Gastrocnemius medialis (tissue), 4 donors: ENCODE measurements around the gene SNRPE. TPM values are rescaled to one million over a fixed set of nuclear protein-coding genes. Genes with fewer than 3 reads are reported as not detected.

Source experiments
- ATAC-seq, 2 donors: fragments of 150-250 bp; one replicate each; pipeline ENCODE4 v1.9.1; 2016
- DNase-seq, 2 donors: peaks; one replicate each; pipeline ENCODE4 v3.0.0-alpha.2; 2019
- H3K27ac ChIP-seq, 4 donors: fragments of 200-600 bp; sonication (generic); 1 replicate in 1 of 4; 2 replicates in 3 of 4; pipeline ENCODE4 v1.5.1; 2016 to 2018; ENCODE audit warnings: mild to moderate bottlenecking in 2 of 4, moderate library complexity in 1 of 4
- H3K27me3 ChIP-seq, 3 donors: fragments of 200-600 bp; sonication (generic) in 2 of 3; 1 replicate in 1 of 3; 2 replicates in 2 of 3; pipeline versions ENCODE4 v1.5.1 to v1.6.0; 2016 to 2019; ENCODE audit warnings: mild to moderate bottlenecking in 1 of 3, moderate library complexity in 1 of 3
- H3K36me3 ChIP-seq, 2 donors: fragments of 200-600 bp; sonication (generic) in 1 of 2; one replicate each; pipeline ENCODE4 v1.5.1; 2017 to 2018
- H3K4me1 ChIP-seq, 2 donors: fragments of 200-600 bp; sonication (generic) in 1 of 2; one replicate each; pipeline ENCODE4 v1.5.1; 2016 to 2017; ENCODE audit warnings: mild to moderate bottlenecking in 2 of 2
- H3K4me3 ChIP-seq, 4 donors: fragments of 200-600 bp; sonication (generic) in 3 of 4; 1 replicate in 1 of 4; 2 replicates in 3 of 4; pipeline ENCODE4 v1.5.1; 2016 to 2019; ENCODE audit warnings: mild to moderate bottlenecking in 2 of 4
- H3K9me3 ChIP-seq, 3 donors: fragments of 200-600 bp; sonication (generic) in 2 of 3; 1 replicate in 1 of 3; 2 replicates in 2 of 3; pipeline ENCODE4 v1.5.1; 2016 to 2019
- POLR2A ChIP-seq, 2 donors: fragments of 450-650 bp; IDR thresholded peaks; one replicate each; pipeline ENCODE4 v1.6.1; 2017; ENCODE audit warnings: antibody characterized with exemption in 2 of 2, mild to moderate bottlenecking in 2 of 2, moderate library complexity in 2 of 2
- in situ Hi-C, 4 donors: fragments of 200-750 bp; cut with MboI; loops; one replicate each; pipeline versions ENCODE4 v1.15.0 to v1.8.0; 2017; ENCODE audit warnings: low sequenced_read_pairs in 4 of 4
- intact Hi-C: fragments of 100-400 bp; cut with DNase I; formaldehyde crosslinking; loops from one replicate; pipeline ENCODE4 v1.15.1; 2023; ENCODE audit warnings: low total_unique reads
- total RNA-seq, 4 donors: library from RNA; depleted of rRNA; stranded (reverse); fragments of >200 nt; gene quantifications; one replicate each; pipeline versions ENCODE4 v1.1.0 to v1.2.3, GENCODE V29; 2016
- TF ChIP-seq, protein P1 (sequence below), 5 experiments: fragments of 450-650 bp in 3 of 5; fragments of 200-600 bp in 2 of 5; sonication (generic) in 2 of 5; IDR thresholded peaks in 4 of 5; conservative IDR thresholded peaks in 1 of 5; 1 replicate in 4 of 5; 2 replicates in 1 of 5; pipeline ENCODE4 v1.5.1; 2016 to 2019; ENCODE audit warnings: antibody characterized with exemption in 5 of 5, mild to moderate bottlenecking in 3 of 5, moderate library complexity in 3 of 5

Gene SNRPE
- total RNA-seq, 4 donors from 2014 or later = 23.7 to 39.1 (median 30.5) TPM

DNA sequence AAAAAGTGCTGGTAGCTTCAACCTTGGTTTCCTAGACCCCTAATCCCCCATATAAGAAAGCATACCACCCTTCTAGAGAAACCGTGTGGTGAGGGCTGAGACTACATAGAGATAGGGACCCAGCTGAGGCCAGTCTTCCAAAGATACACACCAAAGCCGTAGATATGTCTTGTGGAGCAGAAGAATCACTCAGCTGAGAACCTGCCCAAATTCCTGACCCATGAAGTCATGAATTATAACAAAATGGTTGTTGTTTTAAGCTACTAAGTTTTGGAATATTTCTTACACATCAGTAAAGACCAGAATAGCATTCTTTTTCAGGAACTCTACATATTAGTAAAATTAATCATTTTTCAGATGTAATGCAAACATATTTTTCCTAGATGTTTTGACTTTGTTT, 3.3 kb upstream of the SNRPE start:
- DNase-seq = no peak
- H3K36me3 ChIP-seq = peaks cover 0 to 24% of the 10 kb centered on the region in 2 donors
- H3K27me3 ChIP-seq = no peaks in the 10 kb centered on the region
- intact Hi-C loops (no loop called here), in situ Hi-C loops (loop anchor here in 3 of 4 donors (25.0 kb wide), 3 partner anchors 504 to 654 kb away; partner anchors contain the start of genes MDM4 (in 1 of the 3) and PLEKHA6 (in 1 of the 3))
- no peak for TF ChIP-seq POLR2A (IDR thresholded peaks at IDR 0.05)
- TF ChIP-seq, protein P1, sequence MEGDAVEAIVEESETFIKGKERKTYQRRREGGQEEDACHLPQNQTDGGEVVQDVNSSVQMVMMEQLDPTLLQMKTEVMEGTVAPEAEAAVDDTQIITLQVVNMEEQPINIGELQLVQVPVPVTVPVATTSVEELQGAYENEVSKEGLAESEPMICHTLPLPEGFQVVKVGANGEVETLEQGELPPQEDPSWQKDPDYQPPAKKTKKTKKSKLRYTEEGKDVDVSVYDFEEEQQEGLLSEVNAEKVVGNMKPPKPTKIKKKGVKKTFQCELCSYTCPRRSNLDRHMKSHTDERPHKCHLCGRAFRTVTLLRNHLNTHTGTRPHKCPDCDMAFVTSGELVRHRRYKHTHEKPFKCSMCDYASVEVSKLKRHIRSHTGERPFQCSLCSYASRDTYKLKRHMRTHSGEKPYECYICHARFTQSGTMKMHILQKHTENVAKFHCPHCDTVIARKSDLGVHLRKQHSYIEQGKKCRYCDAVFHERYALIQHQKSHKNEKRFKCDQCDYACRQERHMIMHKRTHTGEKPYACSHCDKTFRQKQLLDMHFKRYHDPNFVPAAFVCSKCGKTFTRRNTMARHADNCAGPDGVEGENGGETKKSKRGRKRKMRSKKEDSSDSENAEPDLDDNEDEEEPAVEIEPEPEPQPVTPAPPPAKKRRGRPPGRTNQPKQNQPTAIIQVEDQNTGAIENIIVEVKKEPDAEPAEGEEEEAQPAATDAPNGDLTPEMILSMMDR (IDR thresholded peaks at IDR 0.05 in 4 of 5, conservative IDR thresholded peaks at IDR 0.05 in 1 of 5) = no peak
- H3K4me3 ChIP-seq = no peak overlapping the region
- H3K4me1 ChIP-seq = peaks cover 11 to 12% of the 10 kb centered on the region in 2 donors
- no peak for ATAC-seq
- H3K27ac ChIP-seq = no peak overlapping the region
- H3K9me3 ChIP-seq = no peaks in the 10 kb centered on the region

DNA sequence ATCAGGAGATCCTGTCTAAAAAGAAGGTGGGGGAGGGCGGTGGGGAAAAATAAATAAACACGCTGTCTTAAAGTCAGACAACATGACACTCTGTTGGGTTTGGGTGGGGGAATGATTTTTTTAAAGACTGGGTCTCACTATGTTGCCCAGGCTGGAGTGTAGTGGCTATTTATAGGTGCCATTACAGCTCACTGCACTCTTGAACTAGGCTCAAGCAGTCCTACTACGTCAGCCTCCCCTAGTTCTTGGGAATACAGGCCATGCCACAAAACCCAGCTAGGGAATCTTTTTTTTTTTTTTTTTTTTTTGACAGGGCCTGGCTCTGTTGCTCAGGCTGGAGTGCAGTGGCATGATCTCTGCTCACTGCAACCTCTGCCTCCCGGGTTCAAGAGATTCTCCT, 2.4 kb upstream of the SNRPE start:
- in situ Hi-C loops = loop anchor here in 3 of 4 donors (25.0 kb wide), 3 partner anchors 503 to 653 kb away; partner anchors contain the start of genes MDM4 (in 1 of the 3) and PLEKHA6 (in 1 of the 3)
- ATAC-seq (no peak), DNase-seq (no peak)
- peaks cover 0 to 25% of the 10 kb centered on the region in 2 donors for H3K36me3 ChIP-seq
- H3K27me3 ChIP-seq = no peaks in the 10 kb centered on the region
- H3K4me3 ChIP-seq = no peak overlapping the region
- H3K4me1 ChIP-seq = peaks cover 12 to 14% of the 10 kb centered on the region in 2 donors
- no peaks in the 10 kb centered on the region for H3K9me3 ChIP-seq
- H3K27ac ChIP-seq = no peak overlapping the region
- TF ChIP-seq, protein P1 (IDR thresholded peaks at IDR 0.05 in 4 of 5, conservative IDR thresholded peaks at IDR 0.05 in 1 of 5) = no peak
- TF ChIP-seq POLR2A (IDR thresholded peaks at IDR 0.05) = no peak
- intact Hi-C loops = no loop called here

DNA sequence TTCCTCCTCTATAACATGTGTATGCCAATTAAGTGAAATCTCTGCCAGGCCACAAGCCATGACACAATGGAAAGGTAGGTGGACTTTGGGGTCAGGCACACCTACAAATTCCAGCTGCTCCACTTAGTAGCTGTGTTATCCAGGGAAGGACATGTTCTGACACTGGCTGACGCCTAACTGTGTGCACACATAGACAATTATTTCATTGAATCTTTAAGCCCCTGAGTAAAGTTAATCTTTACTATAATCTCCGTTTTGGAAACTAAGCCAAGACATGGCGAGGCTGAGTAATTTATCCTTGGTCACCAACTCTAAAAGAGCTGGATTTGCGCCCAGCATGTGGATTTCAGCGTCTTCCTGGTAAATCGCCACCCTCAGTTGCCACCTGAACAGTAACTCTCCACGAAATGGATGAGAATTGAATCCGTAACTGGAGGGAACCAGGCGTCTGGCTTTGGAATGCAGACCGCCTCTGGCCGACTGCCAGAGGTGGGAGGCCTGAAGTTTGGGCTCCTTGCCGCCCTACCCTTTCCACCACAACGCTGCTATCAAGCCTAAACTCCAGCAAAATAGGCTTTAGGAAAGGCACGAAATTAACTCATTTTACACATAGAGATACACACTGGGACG, 888 bp upstream of the SNRPE start:
- in situ Hi-C loops = loop anchor here (5.0 to 25.0 kb wide), 4 partner anchors 267 to 652 kb away; partner anchors contain the start of genes MDM4 (in 1 of the 4) and PLEKHA6 (in 1 of the 4)
- ATAC-seq (no peak), DNase-seq (no peak)
- TF ChIP-seq POLR2A (IDR thresholded peaks at IDR 0.05) = no peak
- TF ChIP-seq, protein P1 (IDR thresholded peaks at IDR 0.05 in 4 of 5, conservative IDR thresholded peaks at IDR 0.05 in 1 of 5) = no peak
- Histone ChIP-seq H3K27me3 (no peaks in the 10 kb centered on the region), H3K36me3 (peaks cover 0 to 25% of the 10 kb centered on the region in 2 donors), H3K9me3 (no peaks in the 10 kb centered on the region), H3K27ac (peak overlapping the region in 2 of 4 donors; percentile 61 to 78), H3K4me1 (peaks cover 12 to 14% of the 10 kb centered on the region in 2 donors), H3K4me3 (peak overlapping the region; percentile 56 to 96 (median 86))
- intact Hi-C loops = loop anchor here (1.0 to 10.0 kb wide), 4 partner anchors 222 to 504 kb away; no protein-coding TSS in a partner anchor

DNA sequence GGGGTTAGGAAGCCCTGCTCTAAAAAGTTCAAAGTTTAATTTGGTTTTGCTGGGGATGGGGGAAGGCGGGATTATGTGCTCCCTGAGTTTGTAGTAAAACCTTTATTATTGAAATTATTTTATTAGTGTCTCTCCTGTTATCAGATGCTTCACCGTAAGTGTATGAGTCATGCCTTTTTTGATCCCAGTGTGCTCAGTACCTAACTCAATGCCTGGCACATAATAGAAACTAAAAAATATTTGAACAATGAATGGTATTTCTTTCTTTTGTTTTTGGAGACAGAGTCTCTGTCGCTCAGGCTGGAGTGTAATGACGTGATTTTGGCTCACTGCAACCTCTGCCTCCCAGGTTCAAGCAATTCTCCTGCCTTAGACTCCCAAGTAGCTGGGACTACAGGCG, 6.4 kb downstream of the SNRPE start:
- in situ Hi-C loops (loop anchor here in 3 of 4 donors (25.0 kb wide), 3 partner anchors 494 to 644 kb away; partner anchors contain the start of genes MDM4 (in 1 of the 3) and PLEKHA6 (in 1 of the 3)), intact Hi-C loops (loop anchor here (10.0 kb wide), 1 partner anchor 497 kb away; no protein-coding TSS in a partner anchor)
- H3K4me1 ChIP-seq = peaks cover 4 to 15% of the 10 kb centered on the region in 2 donors
- TF ChIP-seq, protein P1 (IDR thresholded peaks at IDR 0.05 in 4 of 5, conservative IDR thresholded peaks at IDR 0.05 in 1 of 5) = no peak
- no peak for TF ChIP-seq POLR2A (IDR thresholded peaks at IDR 0.05)
- H3K9me3 ChIP-seq = no peaks in the 10 kb centered on the region
- ATAC-seq (no peak), DNase-seq (no peak)
- H3K27ac ChIP-seq = no peak overlapping the region
- H3K36me3 ChIP-seq = peaks cover 5 to 53% of the 10 kb centered on the region in 2 donors
- no peaks in the 10 kb centered on the region for H3K27me3 ChIP-seq
- no peak overlapping the region for H3K4me3 ChIP-seq
